Mesendoderm (in vitro differentiated cells): ENCODE results near the gene HMCN2.

Source experiments
- DNase-seq: peaks from one replicate; pipeline ENCODE4 v3.0.0; 2013
- H2AK5ac ChIP-seq: 2 replicates; pipeline ENCODE4 v1.6.1; 2013; ENCODE audit warnings: low read length, inconsistent platforms
- H2BK120ac ChIP-seq: 2 replicates; pipeline ENCODE4 v1.6.1; 2013; ENCODE audit warnings: low read depth, mild to moderate bottlenecking, low read length, moderate library complexity, mixed read lengths
- H2BK15ac ChIP-seq: replicated peaks from 2 replicates; pipeline ENCODE4 v1.6.1; 2013; ENCODE audit warnings: low read depth, mild to moderate bottlenecking, moderate library complexity
- H2BK5ac ChIP-seq: 2 replicates; pipeline ENCODE4 v1.6.1; 2013; ENCODE audit warnings: low read length, inconsistent platforms
- H3K18ac ChIP-seq: 2 replicates; pipeline ENCODE4 v1.6.1; 2013; ENCODE audit warnings: mild to moderate bottlenecking, low read length, mixed read lengths
- H3K23ac ChIP-seq: one replicate; pipeline ENCODE4 v1.6.1; 2013; ENCODE audit warnings: low read length
- H3K27ac ChIP-seq: 2 replicates; pipeline ENCODE4 v1.5.1; 2013; ENCODE audit warnings: low read depth, mild to moderate bottlenecking, inconsistent platforms, low read length, moderate library complexity
- H3K27me3 ChIP-seq: 2 replicates; pipeline ENCODE4 v1.6.1; 2013; ENCODE audit warnings: low read length, control low read depth, mild to moderate bottlenecking, inconsistent platforms; ENCODE audit not compliant: insufficient read depth, poor library complexity
- H3K36me3 ChIP-seq: 2 replicates; pipeline ENCODE4 v1.6.1; 2013; ENCODE audit warnings: low read length, inconsistent platforms; ENCODE audit not compliant: control insufficient read depth, insufficient read depth
- H3K4ac ChIP-seq: one replicate; pipeline ENCODE4 v1.6.1; 2013; ENCODE audit warnings: low read depth, mild to moderate bottlenecking, low read length, moderate library complexity
- H3K4me1 ChIP-seq: 2 replicates; pipeline ENCODE4 v1.6.1; 2013; ENCODE audit warnings: low read depth, low read length, inconsistent platforms; ENCODE audit not compliant: control insufficient read depth
- H3K4me2 ChIP-seq: 2 replicates; pipeline ENCODE4 v1.6.1; 2013; ENCODE audit warnings: low read length
- H3K4me3 ChIP-seq: 2 replicates; pipeline ENCODE4 v1.5.1; 2013; ENCODE audit warnings: mild to moderate bottlenecking, low read length
- H3K56ac ChIP-seq: one replicate; pipeline ENCODE4 v1.6.1; 2013; ENCODE audit warnings: low read length
- H3K79me1 ChIP-seq: 2 replicates; pipeline ENCODE4 v1.6.1; 2013; ENCODE audit warnings: low read length, inconsistent platforms
- H3K79me2 ChIP-seq: 2 replicates; pipeline ENCODE4 v1.6.1; 2013; ENCODE audit warnings: mild to moderate bottlenecking, low read length; ENCODE audit not compliant: control insufficient read depth, insufficient read depth
- H3K9ac ChIP-seq: 2 replicates; pipeline ENCODE4 v1.6.1; 2013; ENCODE audit warnings: low read length, inconsistent platforms
- H4K5ac ChIP-seq: one replicate; pipeline ENCODE4 v1.6.1; 2013; ENCODE audit warnings: low read length
- H4K8ac ChIP-seq: one replicate; pipeline ENCODE4 v1.6.1; 2013; ENCODE audit warnings: low read depth, mild to moderate bottlenecking, control low read depth, low read length, moderate library complexity
- WGBS: extraction: QIAGEN DNeasy Blood & Tissue Kit; methylation state at CpG from one replicate; pipeline ENCODE4 v1.1.7; 2013; ENCODE audit warnings: low lambda C conversion rate, missing lambda C conversion rate; ENCODE audit not compliant: insufficient coverage; ENCODE audit errors: extremely low coverage; 5-methylcytosine and 5-hydroxymethylcytosine counted together

The HMCN2 gene

DNA sequence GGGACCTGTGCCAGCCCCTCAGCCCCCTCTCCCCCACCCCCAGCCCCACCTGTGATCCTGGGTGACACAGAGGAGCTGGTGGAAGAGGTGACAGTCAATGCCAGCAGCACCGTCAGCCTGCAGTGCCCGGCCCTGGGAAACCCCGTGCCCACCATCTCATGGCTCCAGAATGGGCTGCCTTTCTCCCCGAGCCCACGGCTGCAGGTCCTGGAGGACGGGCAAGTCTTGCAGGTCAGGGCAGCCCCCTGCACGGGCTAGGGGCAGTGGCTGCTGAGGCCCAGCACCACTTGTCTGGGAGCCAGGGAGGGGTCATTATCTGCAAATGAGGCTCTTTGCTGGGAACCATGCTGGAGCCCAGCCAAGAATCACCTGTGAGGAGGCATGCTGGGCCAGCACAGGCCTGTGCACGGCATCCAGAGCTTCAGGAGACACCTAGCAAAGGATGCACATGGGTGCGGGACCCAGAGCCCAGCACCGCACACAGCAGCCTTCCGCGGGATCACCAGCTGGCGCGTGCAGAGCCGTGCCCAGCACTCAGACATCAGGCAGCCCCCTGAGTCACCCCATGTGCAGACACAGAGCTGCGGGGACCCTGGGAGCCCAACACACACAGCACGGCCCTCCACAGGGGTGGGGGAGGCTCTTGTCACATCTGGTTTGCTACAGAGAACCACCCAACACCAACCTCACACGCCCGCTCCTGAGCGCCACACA, 117.2 kb downstream of the HMCN2 start:
- Histone ChIP-seq H3K27ac (no peak overlapping the region), H4K5ac (no peak overlapping the region), H3K79me2 (no peaks in the 10 kb centered on the region), H3K4me2 (no peak overlapping the region), H3K4me1 (no peaks in the 10 kb centered on the region), H3K27me3 (no peaks in the 10 kb centered on the region), H2AK5ac (no peak overlapping the region), H3K9ac (no peak overlapping the region), H2BK5ac (no peak overlapping the region), H3K36me3 (no peaks in the 10 kb centered on the region), H3K4ac (no peak overlapping the region), H2BK120ac (no peak overlapping the region), H3K23ac (no peak overlapping the region), H3K56ac (no peak overlapping the region), H3K79me1 (no peaks in the 10 kb centered on the region), H3K18ac (no peak overlapping the region), H3K4me3 (no peak overlapping the region), H4K8ac (no peak overlapping the region), H2BK15ac (no peak overlapping the region)
- DNase-seq, result no peak
- no CpG with 5 or more reads among the region's 20 CpGs for WGBS

DNA sequence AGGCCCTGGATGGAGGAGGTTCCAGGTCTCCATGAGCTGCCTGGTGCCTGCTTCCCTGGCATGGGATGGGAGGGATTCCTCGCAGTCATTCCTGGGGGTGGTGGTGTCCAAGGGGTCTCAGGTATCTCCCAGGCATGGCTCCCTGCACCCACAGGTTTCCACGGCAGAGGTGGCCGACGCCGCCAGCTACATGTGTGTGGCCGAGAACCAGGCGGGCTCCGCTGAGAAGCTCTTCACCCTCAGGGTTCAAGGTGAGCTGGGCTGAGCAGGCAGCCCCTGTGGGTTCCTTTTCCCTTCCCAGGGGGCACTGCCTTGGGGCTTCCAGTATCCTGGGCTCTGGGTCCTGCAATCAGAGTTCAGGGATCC, 117.8 kb downstream of the HMCN2 start:
- Histone ChIP-seq H3K9ac (no peak overlapping the region), H3K79me1 (no peaks in the 10 kb centered on the region), H3K4ac (no peak overlapping the region), H4K8ac (no peak overlapping the region), H2AK5ac (no peak overlapping the region), H2BK15ac (no peak overlapping the region), H2BK5ac (no peak overlapping the region), H3K4me1 (no peaks in the 10 kb centered on the region), H3K18ac (no peak overlapping the region), H3K79me2 (no peaks in the 10 kb centered on the region), H2BK120ac (no peak overlapping the region), H4K5ac (no peak overlapping the region), H3K23ac (no peak overlapping the region), H3K4me3 (no peak overlapping the region), H3K27ac (no peak overlapping the region), H3K36me3 (no peaks in the 10 kb centered on the region), H3K27me3 (no peaks in the 10 kb centered on the region), H3K4me2 (no peak overlapping the region), H3K56ac (no peak overlapping the region)
- WGBS, result no CpG with 5 or more reads among the region's 8 CpGs
- DNase-seq, result no peak

DNA sequence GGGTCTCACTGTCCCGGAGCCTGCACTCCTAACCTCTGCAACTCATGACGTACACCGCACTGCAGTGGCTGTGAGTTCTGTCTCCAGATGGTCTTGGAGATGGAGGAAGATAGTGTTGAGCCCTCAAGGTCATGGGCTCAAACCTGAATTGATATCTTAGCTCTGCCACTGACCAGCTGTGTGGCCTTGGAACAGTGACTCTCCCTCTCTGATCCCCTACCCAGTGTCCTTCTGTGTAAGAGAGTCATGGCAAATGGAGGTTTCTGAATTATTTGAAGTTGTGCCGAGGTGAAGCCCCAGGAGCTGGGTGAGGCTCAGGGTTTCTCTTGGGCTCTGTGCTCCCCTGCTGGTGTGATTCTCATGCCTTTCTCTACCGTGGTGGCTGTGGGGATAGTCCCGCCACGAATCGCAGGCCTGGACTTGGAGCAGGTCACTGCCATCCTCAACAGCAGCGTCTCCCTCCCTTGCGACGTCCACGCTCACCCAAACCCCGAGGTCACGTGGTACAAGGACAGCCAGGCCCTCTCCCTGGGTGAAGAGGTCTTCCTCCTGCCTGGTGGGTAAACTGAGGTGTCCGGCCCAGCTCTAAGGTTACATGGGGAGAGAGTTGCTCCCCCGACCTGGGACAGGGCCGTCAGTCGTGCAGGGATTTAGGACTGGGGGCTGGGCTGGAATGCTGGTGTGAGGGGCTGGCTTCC, 118.6 kb downstream of the HMCN2 start:
- H3K4me1 ChIP-seq, result no peaks in the 10 kb centered on the region
- H3K4ac ChIP-seq, result no peak overlapping the region
- H3K9ac ChIP-seq, result no peak overlapping the region
- H2BK5ac ChIP-seq, result no peak overlapping the region
- H4K5ac ChIP-seq, result no peak overlapping the region
- no CpG with 5 or more reads among the region's 18 CpGs for WGBS
- H3K36me3 ChIP-seq, result no peaks in the 10 kb centered on the region
- no peak overlapping the region for H3K56ac ChIP-seq
- no peak overlapping the region for H3K4me3 ChIP-seq
- no peak overlapping the region for H2AK5ac ChIP-seq
- H2BK15ac ChIP-seq, result no peak overlapping the region
- H3K79me2 ChIP-seq, result no peaks in the 10 kb centered on the region
- H3K27ac ChIP-seq, result no peak overlapping the region
- H3K18ac ChIP-seq, result no peak overlapping the region
- H3K23ac ChIP-seq, result peak overlapping the region; percentile 15
- no peak overlapping the region for H4K8ac ChIP-seq
- H3K79me1 ChIP-seq, result no peaks in the 10 kb centered on the region
- no peak overlapping the region for H2BK120ac ChIP-seq
- no peaks in the 10 kb centered on the region for H3K27me3 ChIP-seq
- H3K4me2 ChIP-seq, result no peak overlapping the region
- no peak for DNase-seq

DNA sequence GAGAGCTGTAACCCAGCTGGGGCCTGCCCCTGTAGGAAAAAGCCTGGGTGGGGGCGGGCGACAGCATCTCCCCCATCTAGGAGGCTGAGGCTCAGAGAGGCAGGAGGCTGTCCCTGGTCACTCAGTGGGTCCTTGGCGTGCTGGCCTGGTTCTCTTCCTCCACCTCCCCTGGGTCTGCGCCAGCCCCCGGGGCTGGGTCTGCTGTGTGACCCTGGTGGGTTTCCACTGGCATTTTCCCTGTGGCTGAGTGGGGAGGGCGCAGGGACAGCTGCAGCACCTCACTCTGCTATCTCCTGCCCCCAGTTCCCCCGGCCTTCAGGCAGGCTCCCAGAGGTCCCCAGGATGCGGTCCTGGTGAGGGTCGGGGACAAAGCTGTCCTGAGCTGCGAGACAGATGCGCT, 119.7 kb downstream of the HMCN2 start:
- Histone ChIP-seq H2BK5ac (no peak overlapping the region), H2AK5ac (no peak overlapping the region), H3K4me2 (no peak overlapping the region), H3K56ac (peak overlapping the region; percentile 34), H3K4me1 (no peaks in the 10 kb centered on the region), H3K23ac (no peak overlapping the region), H3K36me3 (no peaks in the 10 kb centered on the region), H4K5ac (no peak overlapping the region), H3K79me2 (no peaks in the 10 kb centered on the region), H3K4ac (no peak overlapping the region), H2BK120ac (no peak overlapping the region), H3K4me3 (no peak overlapping the region), H3K27me3 (no peaks in the 10 kb centered on the region), H3K27ac (no peak overlapping the region), H3K18ac (no peak overlapping the region), H3K9ac (no peak overlapping the region), H3K79me1 (no peaks in the 10 kb centered on the region), H2BK15ac (no peak overlapping the region), H4K8ac (no peak overlapping the region)
- DNase-seq, result no peak
- no CpG with 5 or more reads among the region's 11 CpGs for WGBS

DNA sequence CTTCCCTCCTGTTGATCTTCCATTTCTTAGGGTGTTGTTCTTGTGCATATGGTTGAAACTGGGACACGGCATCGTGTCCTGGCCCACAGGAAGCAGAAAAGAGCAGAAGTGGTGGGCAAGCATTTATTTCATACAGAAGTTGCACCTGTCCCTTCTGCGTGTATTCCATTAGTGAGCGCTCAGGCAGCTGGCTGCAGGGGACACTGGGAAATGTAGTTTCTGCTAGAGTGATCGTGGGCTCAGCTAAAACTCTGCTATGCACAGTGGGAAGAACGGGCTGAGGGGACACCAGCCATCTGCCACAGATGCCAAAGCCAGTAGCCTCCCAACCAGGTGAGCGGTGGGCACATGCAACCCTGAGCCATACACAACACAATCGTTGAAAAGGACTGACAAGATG, 121.8 kb downstream of the HMCN2 start:
- Histone ChIP-seq H3K4ac (no peak overlapping the region), H3K23ac (no peak overlapping the region), H3K4me1 (no peaks in the 10 kb centered on the region), H3K4me2 (no peak overlapping the region), H4K8ac (no peak overlapping the region), H3K79me2 (no peaks in the 10 kb centered on the region), H3K79me1 (no peaks in the 10 kb centered on the region), H3K36me3 (no peaks in the 10 kb centered on the region), H3K18ac (no peak overlapping the region), H3K56ac (no peak overlapping the region), H2BK15ac (no peak overlapping the region), H2BK120ac (no peak overlapping the region), H2BK5ac (no peak overlapping the region), H2AK5ac (no peak overlapping the region), H3K4me3 (no peak overlapping the region), H3K27me3 (no peaks in the 10 kb centered on the region), H3K9ac (no peak overlapping the region), H4K5ac (no peak overlapping the region), H3K27ac (no peak overlapping the region)
- WGBS, result no CpG with 5 or more reads among the region's 8 CpGs
- no peak for DNase-seq
